HG03097 (cell line): ENCODE measurements around the gene SEC11C.

ENCODE experiments used
- ATAC-seq: cut with Tn5 transposase; IDR thresholded peaks from one replicate; pipeline ENCODE4 v1.9.1; 2021; ENCODE audit not compliant: unreplicated experiment, low FRiP score

SEC11C gene

GRCh38 chr18:59143441-59143840, 3.8 kb downstream of the SEC11C start:
- ATAC-seq, result no peak

DNA sequence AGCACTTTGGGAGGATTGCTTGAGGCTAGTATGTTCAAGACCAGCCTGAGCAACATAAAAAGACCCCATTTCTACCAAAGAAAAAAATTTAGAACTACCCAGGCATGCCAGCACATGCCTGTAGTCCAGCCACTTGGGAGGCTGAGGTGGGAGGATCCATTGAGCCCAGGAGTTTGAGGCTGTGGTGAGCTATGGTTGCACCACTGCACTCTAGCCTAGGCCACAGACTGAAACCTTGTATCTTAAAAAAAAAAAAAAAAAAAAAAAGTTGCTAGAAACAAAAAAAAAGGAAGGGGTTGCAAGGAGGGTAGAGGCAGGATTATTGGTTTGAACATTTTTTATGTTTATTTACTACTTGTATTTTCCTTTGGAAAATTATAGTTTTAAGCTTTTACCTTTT, 4.8 kb downstream of the SEC11C start:
- no peak for ATAC-seq

DNA sequence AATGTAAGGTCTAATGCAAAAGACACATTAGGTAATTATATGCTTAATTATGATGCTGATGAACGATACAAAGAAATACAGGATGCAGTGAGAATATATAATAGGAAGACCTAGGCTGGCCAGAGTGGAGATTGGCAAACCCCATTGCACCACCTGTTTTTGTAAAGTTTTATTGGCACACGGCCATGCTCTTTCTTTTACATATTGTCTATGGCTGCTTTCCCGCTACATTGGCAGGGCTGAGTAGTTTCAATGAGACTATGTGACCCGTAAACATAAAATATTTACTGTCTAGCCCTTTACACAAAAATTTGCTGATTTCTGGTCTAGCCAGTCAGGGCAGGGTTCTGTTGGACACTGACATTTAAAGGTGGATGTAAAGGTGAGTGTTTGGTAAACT, 5.4 kb downstream of the SEC11C start:
- ATAC-seq, result no peak

DNA sequence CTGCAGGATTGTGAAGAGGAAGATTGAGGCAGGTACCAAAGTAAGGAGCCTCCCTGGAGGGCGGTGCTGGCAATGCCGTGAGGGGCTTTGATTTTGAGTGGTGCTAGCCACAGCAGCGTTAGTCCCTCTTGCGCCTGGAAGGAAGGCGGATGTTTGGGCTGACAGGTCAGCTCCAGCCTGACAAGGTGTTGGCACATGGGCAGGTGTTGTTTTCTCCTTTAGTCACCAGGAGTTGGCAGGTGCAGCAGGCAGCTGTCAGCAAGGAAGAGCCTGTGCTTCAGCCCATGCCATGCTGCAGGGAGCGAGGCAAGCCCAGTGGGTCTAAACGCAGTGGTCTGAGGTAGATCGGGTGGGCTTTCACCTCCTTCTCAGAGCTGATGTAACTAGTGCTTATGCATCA, 8.5 kb downstream of the SEC11C start:
- ATAC-seq, result no peak

DNA sequence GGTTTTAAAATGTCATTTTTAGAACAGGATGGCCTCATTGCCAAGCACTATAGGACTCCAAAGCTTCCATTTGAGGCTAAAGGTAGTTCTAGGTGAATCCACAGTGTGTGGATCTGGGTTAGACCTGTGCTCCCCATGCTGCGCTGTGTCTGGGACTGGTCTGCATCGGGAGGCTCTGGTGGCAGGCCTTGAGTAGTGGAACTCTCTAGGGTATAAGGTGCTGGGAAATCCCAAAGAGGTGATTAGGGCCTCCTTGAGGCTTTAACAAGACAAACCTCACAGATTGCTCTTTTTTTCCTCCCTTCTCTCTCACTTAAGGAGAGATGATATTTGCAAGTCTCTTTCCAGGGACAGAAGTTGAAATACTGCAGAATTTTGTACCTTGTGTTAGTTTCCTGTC, 9.3 kb downstream of the SEC11C start:
- no peak for ATAC-seq

GRCh38 chr18:59149416-59149815, 9.7 kb downstream of the SEC11C start:
- ATAC-seq, result no peak

- no peak for ATAC-seq
Measured at GRCh38 chr18:59150236-59150635, 10.6 kb downstream of the SEC11C start.

DNA sequence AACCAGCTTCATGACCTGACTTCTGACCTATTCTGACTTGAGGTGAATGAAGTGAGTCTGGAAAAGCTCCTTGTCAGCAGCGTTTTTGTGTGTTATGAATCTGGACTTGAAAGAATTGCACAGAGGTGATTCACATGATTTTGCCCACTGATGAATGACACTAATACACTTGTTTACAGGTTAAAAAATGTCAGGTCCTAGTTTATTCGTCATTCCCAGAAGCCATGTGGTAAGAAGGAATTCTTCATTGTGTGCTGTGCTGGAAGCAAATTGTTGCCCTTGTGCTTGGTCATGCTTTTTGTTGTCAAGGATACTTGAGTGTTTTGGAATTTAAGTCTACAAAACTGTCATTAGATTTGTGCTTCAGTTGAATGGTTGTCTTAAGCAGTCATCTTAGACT, 15.5 kb downstream of the SEC11C start:
- ATAC-seq, result no peak

DNA sequence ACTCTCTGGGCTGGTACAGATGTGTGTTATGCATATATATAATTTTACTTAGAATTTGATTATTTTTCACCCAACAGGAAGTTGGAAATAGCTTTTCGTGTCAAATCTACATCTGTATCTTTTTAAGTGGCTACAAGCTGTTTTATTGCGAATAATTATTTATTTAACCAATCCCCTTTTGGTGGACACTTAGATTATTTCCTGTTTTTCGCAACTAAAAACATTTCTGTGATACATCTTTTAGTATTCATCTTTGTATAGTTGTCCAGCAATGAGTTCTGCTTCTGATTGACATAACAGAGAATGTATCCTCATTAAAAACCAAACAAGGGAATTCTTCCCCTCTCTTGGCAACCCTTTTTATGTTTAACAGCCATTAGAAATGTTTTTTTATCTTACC, 16.6 kb downstream of the SEC11C start:
- ATAC-seq, result no peak

GRCh38 chr18:59159265-59159664, 19.6 kb downstream of the SEC11C start:
- no peak for ATAC-seq

GRCh38 chr18:59159986-59160385, 20.3 kb downstream of the SEC11C start:
- ATAC-seq, result no peak

DNA sequence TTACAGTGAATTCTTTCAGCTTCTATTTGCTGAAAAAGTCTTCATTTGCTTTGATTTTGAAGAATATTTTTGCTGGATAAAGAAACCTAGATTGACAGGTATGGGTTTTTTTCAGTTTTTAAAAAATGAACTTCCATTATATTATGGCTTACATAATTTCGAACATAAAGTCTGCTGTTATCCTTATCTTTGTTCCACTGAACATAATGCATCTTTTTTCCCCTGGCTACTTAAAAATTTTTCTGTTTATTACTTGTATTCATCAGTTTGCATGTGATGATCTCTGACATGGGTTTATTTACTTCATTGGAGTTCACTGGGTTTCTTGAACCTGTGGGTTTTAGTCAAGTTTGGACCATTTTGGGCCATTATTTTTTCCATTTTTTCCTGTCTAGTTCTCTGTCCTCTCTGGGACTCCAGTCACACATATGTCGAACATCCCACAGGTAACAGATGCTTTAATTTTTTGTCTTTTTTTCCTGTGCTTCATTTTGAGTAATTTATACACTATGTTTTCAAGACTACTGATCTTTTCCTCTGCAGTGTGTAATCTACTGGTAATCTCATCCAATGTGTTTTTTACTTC, 33.1 kb downstream of the SEC11C start:
- no peak for ATAC-seq

GRCh38 chr18:59177485-59177884, 37.8 kb downstream of the SEC11C start:
- ATAC-seq, result no peak

GRCh38 chr18:59180150-59180845, 40.6 kb downstream of the SEC11C start:
- ATAC-seq, result no peak

DNA sequence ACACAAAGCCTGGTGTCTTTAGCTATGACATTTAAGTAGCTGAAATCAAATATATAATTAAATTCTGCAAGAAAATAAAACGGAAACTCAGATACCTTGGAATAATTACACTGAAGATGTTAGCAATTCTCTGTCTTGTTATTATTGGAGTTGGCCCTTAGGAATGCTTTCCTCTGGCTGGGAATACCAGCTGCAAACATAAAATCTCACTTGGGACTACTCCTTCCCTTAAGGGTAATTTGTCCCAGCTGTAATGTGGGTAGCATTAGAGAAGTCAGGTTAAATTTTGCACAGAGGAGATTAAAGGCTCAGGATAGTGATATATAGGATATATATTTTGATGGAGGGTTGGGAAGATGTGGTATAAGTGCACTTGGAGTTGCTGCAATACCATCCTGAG, 43.0 kb downstream of the SEC11C start:
- no peak for ATAC-seq

- ATAC-seq, result no peak
Measured at GRCh38 chr18:59189008-59189407, 49.3 kb downstream of the SEC11C start.

- ATAC-seq, result no peak
Measured at GRCh38 chr18:59189746-59190145, 50.1 kb downstream of the SEC11C start.

GRCh38 chr18:59196161-59196725, 56.6 kb downstream of the SEC11C start:
- no peak for ATAC-seq

DNA sequence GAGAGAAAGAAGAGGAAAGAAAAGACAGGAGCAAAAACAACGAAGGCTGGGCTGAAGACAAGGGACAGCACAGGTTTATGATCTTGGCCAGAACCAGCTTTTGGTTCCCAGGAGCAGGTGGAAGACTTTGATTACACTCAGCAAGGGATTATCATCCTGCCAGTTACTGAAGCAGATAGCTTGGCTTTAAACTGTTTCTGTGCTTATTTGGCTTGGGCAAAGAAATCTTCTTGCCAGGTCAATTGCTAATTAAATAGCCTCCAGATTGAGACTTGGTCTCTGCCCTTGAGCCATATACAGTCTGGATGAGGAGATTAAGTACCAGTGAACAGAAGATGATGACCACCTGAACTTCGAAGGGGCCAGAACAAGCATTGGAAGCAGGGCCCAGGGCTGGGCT, 58.0 kb downstream of the SEC11C start:
- no peak for ATAC-seq

DNA sequence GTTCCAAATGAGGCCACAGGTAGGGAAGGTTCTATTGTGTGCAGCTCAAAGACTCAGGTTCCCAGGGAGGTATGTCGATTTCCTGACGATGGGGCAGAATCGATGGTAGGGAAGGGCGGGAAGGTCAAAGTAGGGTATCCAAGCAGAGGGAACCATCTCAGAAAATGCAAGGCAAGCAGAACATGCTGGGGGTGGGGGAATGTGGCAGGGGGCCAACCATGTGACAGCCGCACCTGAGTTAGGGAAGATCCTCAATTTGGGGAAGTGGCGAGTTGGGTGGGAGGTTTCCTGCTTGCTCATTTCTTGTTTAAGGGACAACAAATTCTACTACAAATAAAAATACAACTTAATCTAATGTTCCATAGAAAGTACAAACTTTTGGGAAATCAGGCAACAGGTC, 58.5 kb downstream of the SEC11C start:
- no peak for ATAC-seq

- no peak for ATAC-seq
Measured at GRCh38 chr18:59200787-59201186, 61.1 kb downstream of the SEC11C start.

DNA sequence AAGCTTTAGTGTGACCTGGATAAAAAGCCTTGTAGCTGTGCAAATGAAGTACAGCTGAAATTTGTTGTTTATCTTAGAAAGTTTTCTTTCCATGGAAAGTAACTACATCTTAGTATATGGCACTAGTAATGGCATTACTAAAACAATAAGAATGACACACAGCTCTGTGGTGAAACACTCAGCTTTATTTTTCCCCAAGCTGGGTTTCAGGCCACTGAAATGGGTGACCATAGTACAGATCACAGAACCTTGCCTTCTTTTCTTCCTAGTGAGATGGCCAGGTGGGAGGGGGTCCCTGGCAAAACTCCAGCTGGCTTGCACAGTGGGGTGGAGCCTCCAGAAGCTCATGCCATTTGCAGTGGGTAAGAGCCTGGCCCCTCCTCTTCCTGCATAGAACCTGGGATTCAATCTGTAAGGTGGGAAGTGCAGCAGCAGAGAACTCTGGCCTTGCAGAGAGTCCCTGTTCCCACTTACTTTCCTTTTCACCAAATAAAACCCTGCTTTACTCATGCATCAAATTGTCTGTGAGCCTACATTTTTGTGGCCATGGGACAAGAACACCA, 62.7 kb downstream of the SEC11C start:
- ATAC-seq, result no peak
